Measurements from ENCODE around the gene CUZD1. TPM values are rescaled to one million over a fixed set of nuclear protein-coding genes. Genes with fewer than 3 reads are reported as not detected.

CUZD1 gene
- polyA plus RNA-seq, 4 donors, result 0.67 to 3.2 (median 1.5) TPM

Other genes with a start within 250 kb of the CUZD1 start
- not detected for gene C10orf120, start 146.0 kb downstream of the CUZD1 start, polyA plus RNA-seq
- gene FAM24B, start 33.7 kb upstream of the CUZD1 start, polyA plus RNA-seq, result 1 to 10 TPM in 2 of 4 donors, not detected in 2; 3.9 to 5.7 TPM
- not detected for gene FAM24A, start 64.8 kb upstream of the CUZD1 start, polyA plus RNA-seq
- gene C10orf88, start 108.4 kb upstream of the CUZD1 start, polyA plus RNA-seq, result 1 to 10 TPM; 2.7 to 9.1 (median 4.8) TPM
- gene PSTK, start 134.5 kb upstream of the CUZD1 start, polyA plus RNA-seq, result 1 to 10 TPM; 1.4 to 6.1 (median 2.9) TPM
- gene IKZF5, start 162.9 kb upstream of the CUZD1 start, polyA plus RNA-seq, result 10 to 100 TPM in 2 of 4 donors, 1 to 10 TPM in 2; 5.1 to 17.3 (median 12.0) TPM
- gene ACADSB, start 163.1 kb upstream of the CUZD1 start, polyA plus RNA-seq, result 10 to 100 TPM in 3 of 4 donors, 1 to 10 TPM in 1; 7.7 to 26.4 (median 13.5) TPM